ENCODE measurements around the gene PNMA1.

DNA sequence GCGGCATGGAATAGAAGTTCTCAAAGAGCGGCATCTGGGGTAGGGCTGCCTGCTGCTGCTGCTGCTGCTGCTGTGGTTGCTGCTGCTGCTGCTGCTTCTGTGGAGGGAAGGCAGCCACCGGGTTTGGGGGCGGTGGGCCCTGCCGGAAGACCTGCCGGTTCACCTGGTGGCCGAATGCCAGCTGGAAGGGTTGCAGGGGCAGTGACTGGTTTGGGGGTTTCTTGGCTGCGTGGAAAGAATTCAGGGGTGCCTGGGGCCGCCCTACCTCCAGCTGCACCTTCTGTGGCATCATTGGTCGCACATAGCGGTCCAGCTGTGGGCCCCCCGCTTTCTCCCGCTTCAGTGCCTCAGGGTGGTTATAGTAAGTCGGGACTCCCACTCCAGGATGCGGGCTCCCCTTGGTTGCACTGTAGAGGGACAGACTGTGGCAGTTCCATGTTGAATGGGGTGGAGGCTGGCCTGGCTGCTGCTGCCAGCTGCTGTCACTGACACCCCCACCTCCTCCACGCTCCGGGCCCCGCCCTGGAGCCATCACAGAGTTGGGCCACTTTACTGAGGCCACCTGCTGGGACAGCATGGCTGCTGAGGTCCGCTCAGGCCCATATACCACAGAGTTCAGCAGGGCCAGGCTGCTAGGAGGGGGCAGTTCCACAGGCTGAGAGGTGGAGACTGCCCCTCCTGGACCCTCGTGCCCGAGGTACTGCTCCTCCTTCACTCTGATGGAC, 25.2 kb upstream of the PNMA1 start:
- TF ChIP-seq, protein P1, sequence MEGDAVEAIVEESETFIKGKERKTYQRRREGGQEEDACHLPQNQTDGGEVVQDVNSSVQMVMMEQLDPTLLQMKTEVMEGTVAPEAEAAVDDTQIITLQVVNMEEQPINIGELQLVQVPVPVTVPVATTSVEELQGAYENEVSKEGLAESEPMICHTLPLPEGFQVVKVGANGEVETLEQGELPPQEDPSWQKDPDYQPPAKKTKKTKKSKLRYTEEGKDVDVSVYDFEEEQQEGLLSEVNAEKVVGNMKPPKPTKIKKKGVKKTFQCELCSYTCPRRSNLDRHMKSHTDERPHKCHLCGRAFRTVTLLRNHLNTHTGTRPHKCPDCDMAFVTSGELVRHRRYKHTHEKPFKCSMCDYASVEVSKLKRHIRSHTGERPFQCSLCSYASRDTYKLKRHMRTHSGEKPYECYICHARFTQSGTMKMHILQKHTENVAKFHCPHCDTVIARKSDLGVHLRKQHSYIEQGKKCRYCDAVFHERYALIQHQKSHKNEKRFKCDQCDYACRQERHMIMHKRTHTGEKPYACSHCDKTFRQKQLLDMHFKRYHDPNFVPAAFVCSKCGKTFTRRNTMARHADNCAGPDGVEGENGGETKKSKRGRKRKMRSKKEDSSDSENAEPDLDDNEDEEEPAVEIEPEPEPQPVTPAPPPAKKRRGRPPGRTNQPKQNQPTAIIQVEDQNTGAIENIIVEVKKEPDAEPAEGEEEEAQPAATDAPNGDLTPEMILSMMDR (IDR thresholded peaks at IDR 0.05) = no peak
- no peak for TF ChIP-seq POLR2A (IDR thresholded peaks at IDR 0.05)
